A673 (cell line): ENCODE measurements around the gene COMT. TPM values are rescaled to one million over a fixed set of nuclear protein-coding genes. Genes with fewer than 3 reads are reported as not detected.

ENCODE experiments used
- BruUV-seq: library from RNA; stranded (reverse); fragments of 400-500 nt; replicated peaks from 2 replicates; lab custom pipeline; 2021; lab: Mats Ljungman, UMichigan
- CTCF ChIA-PET: fragments of 300-600 bp; sonication (Branson Sonifier 250); formaldehyde crosslinking; loops from one replicate; lab custom pipeline; 2022; ENCODE audit warnings: antibody characterized with exemption; lab: Charles Lee
- POLR2A ChIA-PET: fragments of 300-600 bp; sonication (Branson Sonifier 250); formaldehyde crosslinking; loops from one replicate; lab custom pipeline; 2022; ENCODE audit warnings: antibody characterized with exemption; ENCODE audit not compliant: low non-redundant PET; lab: Charles Lee
- DNase-seq: peaks from one replicate; pipeline ENCODE4 v3.0.0-alpha.2; 2015; ENCODE audit warnings: low spot score
- H3K27ac ChIP-seq: fragments of 200-600 bp; sonication (generic); 2 replicates; pipeline ENCODE4 v1.5.1; 2016; ENCODE audit warnings: mixed run types, low read depth, mild to moderate bottlenecking, mixed read lengths, antibody characterized with exemption, low read length; ENCODE audit not compliant: poor library complexity, severe bottlenecking
- H3K27me3 ChIP-seq: fragments of 200-600 bp; sonication (generic); replicated peaks from 2 replicates; pipeline ENCODE4 v1.6.1; 2017; ENCODE audit warnings: mixed run types, low read depth, mild to moderate bottlenecking, mixed read lengths, antibody characterized with exemption, low read length; ENCODE audit not compliant: insufficient read depth, poor library complexity
- H3K36me3 ChIP-seq: fragments of 200-600 bp; sonication (generic); 2 replicates; pipeline ENCODE4 v1.6.1; 2016; ENCODE audit warnings: mixed run types, mild to moderate bottlenecking, mixed read lengths, antibody characterized with exemption, low read length; ENCODE audit not compliant: insufficient read depth, poor library complexity, severe bottlenecking
- H3K4me1 ChIP-seq: fragments of 200-600 bp; sonication (generic); 2 replicates; pipeline ENCODE4 v1.6.1; 2017; ENCODE audit warnings: mixed run types, mild to moderate bottlenecking, mixed read lengths, antibody characterized with exemption, low read length; ENCODE audit not compliant: insufficient read depth, poor library complexity, severe bottlenecking
- H3K4me3 ChIP-seq: fragments of 200-600 bp; sonication (generic); 2 replicates; pipeline ENCODE4 v1.5.1; 2016; ENCODE audit warnings: low read depth, mixed run types, mild to moderate bottlenecking, mixed read lengths, low read length; ENCODE audit not compliant: poor library complexity, severe bottlenecking
- H3K9me3 ChIP-seq: fragments of 200-600 bp; sonication (generic); 2 replicates; pipeline ENCODE4 v1.6.1; 2016; ENCODE audit warnings: mixed run types, low read depth, mild to moderate bottlenecking, mixed read lengths, antibody characterized with exemption, low read length; ENCODE audit not compliant: poor library complexity, severe bottlenecking
- CTCF ChIP-seq: fragments of 300-800, 200-600 bp; sonication (generic); conservative IDR thresholded peaks from 2 replicates; pipeline ENCODE4 v1.5.1; 2017; ENCODE audit warnings: low read depth, mild to moderate bottlenecking, antibody characterized with exemption, low read length, moderate library complexity, mixed read lengths
- EZH2 ChIP-seq: fragments of 200-600 bp; sonication (generic); IDR thresholded peaks from 2 replicates; pipeline ENCODE4 v1.6.1; 2017; ENCODE audit warnings: borderline replicate concordance, low read depth, mild to moderate bottlenecking, mixed read lengths, antibody characterized with exemption, low read length; ENCODE audit not compliant: poor library complexity, severe bottlenecking
- intact Hi-C: fragments of 100-400 bp; cut with micrococcal nuclease; formaldehyde crosslinking; loops from one replicate; pipeline ENCODE4 v1.10.0; 2022; ENCODE audit not compliant: unreplicated experiment
- total RNA-seq: library from RNA; stranded (reverse); gene quantifications from 2 replicates; pipeline ENCODE4 v1.2.3, GENCODE V29; 2021

Gene COMT
- total RNA-seq, 1 experiment from 2014 or later = 87.8 TPM

- POLR2A ChIA-PET = no interaction called here
- intact Hi-C loops = no loop called here
- Histone ChIP-seq H3K4me1 (no peaks in the 10 kb centered on the region), H3K27ac (no peak overlapping the region), H3K4me3 (no peak overlapping the region), H3K36me3 (no peaks in the 10 kb centered on the region), H3K27me3 (no peaks in the 10 kb centered on the region), H3K9me3 (peaks cover 15% of the 10 kb centered on the region)
- TF ChIP-seq EZH2 = no peak
- no peak for TF ChIP-seq CTCF
- CTCF ChIA-PET = no interaction called here
- no TSS peak for BruUV-seq
- DNase-seq = no peak
These were observed 62.9 kb downstream of the COMT start for GRCh38 chr22:20004464-20004863.

- ChIA-PET POLR2A (no interaction called here), CTCF (no interaction called here)
- Histone ChIP-seq H3K27ac (no peak overlapping the region), H3K4me3 (no peak overlapping the region), H3K27me3 (no peaks in the 10 kb centered on the region), H3K36me3 (no peaks in the 10 kb centered on the region), H3K9me3 (peaks cover 13% of the 10 kb centered on the region), H3K4me1 (no peaks in the 10 kb centered on the region)
- no TSS peak for BruUV-seq
- intact Hi-C loops = no loop called here
- DNase-seq = no peak
- no peak for TF ChIP-seq CTCF
- no peak for TF ChIP-seq EZH2
These were observed 66.8 kb downstream of the COMT start for GRCh38 chr22:20008221-20008995.

- Histone ChIP-seq H3K4me3 (no peak overlapping the region), H3K9me3 (peaks cover 7% of the 10 kb centered on the region), H3K27me3 (no peaks in the 10 kb centered on the region), H3K27ac (no peak overlapping the region), H3K36me3 (no peaks in the 10 kb centered on the region), H3K4me1 (no peaks in the 10 kb centered on the region)
- POLR2A ChIA-PET = no interaction called here
- no peak for DNase-seq
- no TSS peak for BruUV-seq
- intact Hi-C loops = no loop called here
- TF ChIP-seq EZH2 = no peak
- CTCF ChIA-PET = no interaction called here
These were observed 67.5 kb downstream of the COMT start for GRCh38 chr22:20009018-20009491.
